ENCODE data around the gene DLGAP1.

DNA sequence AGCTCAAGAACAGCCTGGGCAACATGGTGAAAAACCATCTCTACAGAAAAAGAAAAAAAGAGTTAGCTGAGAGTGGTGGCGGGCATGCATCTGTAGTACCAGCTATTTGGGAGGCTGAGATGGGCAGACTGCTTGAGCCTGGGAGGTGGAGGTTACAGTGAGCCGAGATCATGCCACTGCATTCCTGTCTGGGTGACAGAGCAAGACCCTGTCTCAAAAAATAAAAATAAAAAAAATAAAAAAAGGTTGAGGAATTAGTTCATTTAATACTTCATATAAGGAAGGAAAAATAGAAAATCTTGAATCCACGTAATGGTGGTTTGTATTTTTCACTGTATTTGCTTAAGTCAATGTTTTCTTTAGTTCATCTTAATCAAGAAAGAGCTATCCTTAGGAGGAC, 763.4 kb downstream of the DLGAP1 start:
- TF ChIP-seq, protein P1, sequence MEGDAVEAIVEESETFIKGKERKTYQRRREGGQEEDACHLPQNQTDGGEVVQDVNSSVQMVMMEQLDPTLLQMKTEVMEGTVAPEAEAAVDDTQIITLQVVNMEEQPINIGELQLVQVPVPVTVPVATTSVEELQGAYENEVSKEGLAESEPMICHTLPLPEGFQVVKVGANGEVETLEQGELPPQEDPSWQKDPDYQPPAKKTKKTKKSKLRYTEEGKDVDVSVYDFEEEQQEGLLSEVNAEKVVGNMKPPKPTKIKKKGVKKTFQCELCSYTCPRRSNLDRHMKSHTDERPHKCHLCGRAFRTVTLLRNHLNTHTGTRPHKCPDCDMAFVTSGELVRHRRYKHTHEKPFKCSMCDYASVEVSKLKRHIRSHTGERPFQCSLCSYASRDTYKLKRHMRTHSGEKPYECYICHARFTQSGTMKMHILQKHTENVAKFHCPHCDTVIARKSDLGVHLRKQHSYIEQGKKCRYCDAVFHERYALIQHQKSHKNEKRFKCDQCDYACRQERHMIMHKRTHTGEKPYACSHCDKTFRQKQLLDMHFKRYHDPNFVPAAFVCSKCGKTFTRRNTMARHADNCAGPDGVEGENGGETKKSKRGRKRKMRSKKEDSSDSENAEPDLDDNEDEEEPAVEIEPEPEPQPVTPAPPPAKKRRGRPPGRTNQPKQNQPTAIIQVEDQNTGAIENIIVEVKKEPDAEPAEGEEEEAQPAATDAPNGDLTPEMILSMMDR (IDR thresholded peaks at IDR 0.05), result no peak
- TF ChIP-seq EZH2 (IDR thresholded peaks at IDR 0.05) (no peak), EZH2phosphoT487 (IDR thresholded peaks at IDR 0.05) (no peak)
